ENCODE data around the gene EEF1A1.

DNA sequence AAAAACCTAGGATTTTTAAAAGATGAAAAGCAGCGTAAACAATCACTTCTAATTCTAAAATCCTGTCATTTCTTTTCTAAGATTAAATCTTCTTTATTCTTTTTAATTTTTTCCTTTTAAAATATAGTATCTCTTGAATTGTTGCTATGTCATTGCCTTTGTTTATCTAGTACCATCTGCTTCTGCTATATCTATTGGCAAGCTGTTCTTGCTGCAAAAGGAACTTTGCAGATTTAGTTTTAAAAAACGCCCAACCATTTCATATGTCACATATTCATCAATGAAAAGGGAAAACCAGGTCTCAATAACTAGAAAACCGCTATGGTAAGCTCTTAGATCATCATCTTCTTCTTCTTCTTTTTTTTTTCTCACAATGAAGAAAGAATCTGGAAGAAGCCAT lies 11.5 kb upstream of the EEF1A1 start:
- TF ChIP-seq ZFP3 (CRISPR knock-in tag; IDR thresholded peaks at IDR 0.05), result no peak
- TF ChIP-seq GLIS3 (CRISPR knock-in tag; IDR thresholded peaks at IDR 0.05), result no peak
